WTC11 (cell line): ENCODE results near the gene BCL2L1. TPM values are rescaled to one million over a fixed set of nuclear protein-coding genes. Genes with fewer than 3 reads are reported as not detected.

Experiments used
- ATAC-seq: fragments of 200-7000 bp; cut with Tn5 transposase; 2 replicates; pipeline ENCODE4 v1.10.0; 2021; ENCODE audit warnings: mild to moderate bottlenecking, moderate library complexity
- CTCF ChIA-PET: fragments of 300-600 bp; sonication (Branson Sonifier 250); formaldehyde crosslinking; loops from one replicate; lab custom pipeline; 2021; ENCODE audit warnings: antibody characterized with exemption; lab: Charles Lee
- POLR2A ChIA-PET: fragments of 350-600 bp; sonication (Branson Sonifier 250); formaldehyde crosslinking; loops from one replicate; lab custom pipeline; 2021; ENCODE audit warnings: antibody characterized with exemption; lab: Charles Lee
- DNase-seq: peaks from one replicate; pipeline ENCODE4 v3.0.0; 2021; ENCODE audit warnings: low spot score
- H3K27ac Mint-ChIP-seq: 2 replicates; pipeline ENCODE4 v1.8.0; 2021; ENCODE audit warnings: mixed read lengths
- H3K27me3 Mint-ChIP-seq: 2 replicates; pipeline ENCODE4 v1.8.0; 2021; ENCODE audit warnings: low read depth, mild to moderate bottlenecking, moderate library complexity, mixed read lengths
- H3K36me3 Mint-ChIP-seq: 2 replicates; pipeline ENCODE4 v1.8.0; 2021; ENCODE audit warnings: mixed read lengths
- H3K4me1 Mint-ChIP-seq: 2 replicates; pipeline ENCODE4 v1.8.0; 2022; ENCODE audit warnings: mixed read lengths
- H3K4me3 Mint-ChIP-seq: 2 replicates; pipeline ENCODE4 v1.8.0; 2021; ENCODE audit warnings: mild to moderate bottlenecking, moderate library complexity, mixed read lengths
- H3K9me3 Mint-ChIP-seq: 2 replicates; pipeline ENCODE4 v1.8.0; 2021; ENCODE audit warnings: mixed read lengths
- CBFB ChIP-seq: sonication (generic); formaldehyde crosslinking; IDR thresholded peaks from 2 replicates; pipeline ENCODE4 v1.8.1; 2022; ENCODE audit warnings: mild to moderate bottlenecking, low read depth, missing genetic modification reagents
- CREB1 ChIP-seq: sonication (generic); formaldehyde crosslinking; IDR thresholded peaks from 2 replicates; pipeline ENCODE4 v1.8.0; 2023; ENCODE audit warnings: mild to moderate bottlenecking, missing genetic modification reagents
- EMX1 ChIP-seq: fragments of 250-450 bp; sonication (Bioruptor Pico); IDR thresholded peaks from 2 replicates; pipeline ENCODE4 v1.8.0; 2021; ENCODE audit warnings: mild to moderate bottlenecking
- GTF2I ChIP-seq: fragments of 250-450 bp; sonication (Bioruptor Pico); conservative IDR thresholded peaks from 2 replicates; pipeline ENCODE4 v1.4.0; 2021; ENCODE audit warnings: mild to moderate bottlenecking
- IRF2 ChIP-seq: sonication (generic); formaldehyde crosslinking; IDR thresholded peaks from 2 replicates; pipeline ENCODE4 v1.8.0; 2022; ENCODE audit warnings: low read depth, missing genetic modification reagents, borderline replicate concordance
- JAZF1 ChIP-seq: fragments of 250-450 bp; sonication (Bioruptor Pico); IDR thresholded peaks from 2 replicates; pipeline ENCODE4 v1.9.0; 2021; ENCODE audit warnings: moderate library complexity, mild to moderate bottlenecking, inconsistent platforms
- MXD4 ChIP-seq: fragments of 250-450 bp; sonication (Bioruptor Pico); IDR thresholded peaks from 2 replicates; pipeline ENCODE4 v1.8.0; 2021; ENCODE audit warnings: mild to moderate bottlenecking, moderate library complexity, borderline replicate concordance
- NFYB ChIP-seq: sonication (generic); formaldehyde crosslinking; conservative IDR thresholded peaks from 2 replicates; pipeline ENCODE4 v1.8.0; 2022; ENCODE audit warnings: low read depth, missing genetic modification reagents
- NR3C1 ChIP-seq: sonication (generic); formaldehyde crosslinking; conservative IDR thresholded peaks from 2 replicates; pipeline ENCODE4 v1.8.1; 2023; ENCODE audit warnings: low read depth, mild to moderate bottlenecking, missing genetic modification reagents
- PRRX2 ChIP-seq: fragments of 250-450 bp; sonication (Bioruptor Pico); IDR thresholded peaks from 2 replicates; pipeline ENCODE4 v1.8.0; 2021; ENCODE audit warnings: mild to moderate bottlenecking
- RORB ChIP-seq: fragments of 250-450 bp; sonication (Bioruptor Pico); IDR thresholded peaks from 2 replicates; pipeline ENCODE4 v1.9.0; 2021; ENCODE audit warnings: mild to moderate bottlenecking
- TP53 ChIP-seq: sonication (generic); formaldehyde crosslinking; IDR thresholded peaks from 2 replicates; pipeline ENCODE4 v1.8.1; 2023; ENCODE audit warnings: mild to moderate bottlenecking, missing genetic modification reagents
- ZNF263 ChIP-seq: sonication (generic); formaldehyde crosslinking; IDR thresholded peaks from 2 replicates; pipeline ENCODE4 v1.8.1; 2022; ENCODE audit warnings: low read depth, mild to moderate bottlenecking, moderate library complexity, missing genetic modification reagents
- ZNF416 ChIP-seq: fragments of 250-450 bp; sonication (Bioruptor Pico); IDR thresholded peaks from 2 replicates; pipeline ENCODE4 v1.9.0; 2021; ENCODE audit warnings: mild to moderate bottlenecking, inconsistent platforms
- total RNA-seq: library from RNA; stranded (reverse); gene quantifications from 3 replicates; pipeline ENCODE4 v1.2.3, GENCODE V29; 2021
- TF ChIP-seq, protein P1 (sequence below): sonication (generic); formaldehyde crosslinking; IDR thresholded peaks from 2 replicates; pipeline ENCODE4 v1.8.1; 2023; ENCODE audit warnings: mild to moderate bottlenecking, missing genetic modification reagents, borderline replicate concordance
- TF ChIP-seq, protein P2 (sequence below): sonication (generic); formaldehyde crosslinking; IDR thresholded peaks from 2 replicates; pipeline ENCODE4 v1.8.0; 2022; ENCODE audit warnings: mild to moderate bottlenecking, missing genetic modification reagents
- TF ChIP-seq, protein P3 (sequence below): sonication (generic); formaldehyde crosslinking; IDR thresholded peaks from 2 replicates; pipeline ENCODE4 v1.8.1; 2023; ENCODE audit warnings: mild to moderate bottlenecking, moderate library complexity, missing genetic modification reagents
- TF ChIP-seq, protein P4 (sequence below): sonication (generic); formaldehyde crosslinking; IDR thresholded peaks from 2 replicates; pipeline ENCODE4 v1.8.0; 2023; ENCODE audit warnings: mild to moderate bottlenecking, missing genetic modification reagents
- TF ChIP-seq, protein P5 (sequence below): sonication (generic); formaldehyde crosslinking; IDR thresholded peaks from 2 replicates; pipeline ENCODE4 v1.8.1; 2022; ENCODE audit warnings: low read depth, mild to moderate bottlenecking, moderate library complexity, missing genetic modification reagents, borderline replicate concordance
- TF ChIP-seq, protein P6 (sequence below): sonication (generic); formaldehyde crosslinking; IDR thresholded peaks from 2 replicates; pipeline ENCODE4 v1.8.1; 2023; ENCODE audit warnings: mild to moderate bottlenecking, missing genetic modification reagents

The BCL2L1 gene
- total RNA-seq, 1 experiment from 2014 or later: 62.0 TPM

DNA sequence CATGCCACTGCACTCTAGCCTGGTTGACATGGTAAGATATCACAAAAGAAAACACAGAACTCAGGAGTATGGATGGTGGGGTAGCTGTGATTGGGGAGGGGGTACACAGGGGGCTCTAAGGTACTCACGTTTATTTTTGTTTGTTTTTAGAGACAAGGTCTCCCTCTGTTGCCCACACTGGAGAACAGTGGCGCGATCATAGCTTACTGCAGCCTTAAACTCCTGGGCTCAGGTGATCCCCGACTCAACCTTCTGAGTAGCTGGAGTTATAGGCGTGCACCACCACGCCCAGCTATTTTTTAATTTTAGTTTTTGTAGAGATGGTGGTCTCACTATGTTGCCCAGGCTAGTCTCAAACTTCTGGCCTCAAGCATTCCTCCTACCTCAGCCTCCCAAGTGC, 29.3 kb downstream of the BCL2L1 start:
- POLR2A ChIA-PET: interaction anchor here (0.6 to 1.1 kb wide), 4 partner anchors 15 to 95 kb away, joined by 3 to 6 read pairs (median 4); no protein-coding TSS in a partner anchor
- DNase-seq (no peak), ATAC-seq (no peak)
- Mint-ChIP-seq H3K9me3 (no peaks in the 10 kb centered on the region), H3K4me1 (peaks cover 45% of the 10 kb centered on the region), H3K27ac (no peak overlapping the region), H3K36me3 (peaks cover 14% of the 10 kb centered on the region; the same call in 1 of the 2 replicates), H3K27me3 (no peaks in the 10 kb centered on the region), H3K4me3 (no peak overlapping the region)
- CTCF ChIA-PET: interaction anchor here (0.6 to 6.4 kb wide), 9 partner anchors 9 to 131 kb away, joined by 3 to 61 read pairs (median 6); partner anchors contain the start of gene BCL2L1
- no peak for TF ChIP-seq CBFB
- TF ChIP-seq CREB1: no peak
- TF ChIP-seq MXD4 (CRISPR knock-in tag): no peak
- no peak for TF ChIP-seq PRRX2
- no peak for TF ChIP-seq NFYB (CRISPR knock-in tag)
- TF ChIP-seq, protein P1, sequence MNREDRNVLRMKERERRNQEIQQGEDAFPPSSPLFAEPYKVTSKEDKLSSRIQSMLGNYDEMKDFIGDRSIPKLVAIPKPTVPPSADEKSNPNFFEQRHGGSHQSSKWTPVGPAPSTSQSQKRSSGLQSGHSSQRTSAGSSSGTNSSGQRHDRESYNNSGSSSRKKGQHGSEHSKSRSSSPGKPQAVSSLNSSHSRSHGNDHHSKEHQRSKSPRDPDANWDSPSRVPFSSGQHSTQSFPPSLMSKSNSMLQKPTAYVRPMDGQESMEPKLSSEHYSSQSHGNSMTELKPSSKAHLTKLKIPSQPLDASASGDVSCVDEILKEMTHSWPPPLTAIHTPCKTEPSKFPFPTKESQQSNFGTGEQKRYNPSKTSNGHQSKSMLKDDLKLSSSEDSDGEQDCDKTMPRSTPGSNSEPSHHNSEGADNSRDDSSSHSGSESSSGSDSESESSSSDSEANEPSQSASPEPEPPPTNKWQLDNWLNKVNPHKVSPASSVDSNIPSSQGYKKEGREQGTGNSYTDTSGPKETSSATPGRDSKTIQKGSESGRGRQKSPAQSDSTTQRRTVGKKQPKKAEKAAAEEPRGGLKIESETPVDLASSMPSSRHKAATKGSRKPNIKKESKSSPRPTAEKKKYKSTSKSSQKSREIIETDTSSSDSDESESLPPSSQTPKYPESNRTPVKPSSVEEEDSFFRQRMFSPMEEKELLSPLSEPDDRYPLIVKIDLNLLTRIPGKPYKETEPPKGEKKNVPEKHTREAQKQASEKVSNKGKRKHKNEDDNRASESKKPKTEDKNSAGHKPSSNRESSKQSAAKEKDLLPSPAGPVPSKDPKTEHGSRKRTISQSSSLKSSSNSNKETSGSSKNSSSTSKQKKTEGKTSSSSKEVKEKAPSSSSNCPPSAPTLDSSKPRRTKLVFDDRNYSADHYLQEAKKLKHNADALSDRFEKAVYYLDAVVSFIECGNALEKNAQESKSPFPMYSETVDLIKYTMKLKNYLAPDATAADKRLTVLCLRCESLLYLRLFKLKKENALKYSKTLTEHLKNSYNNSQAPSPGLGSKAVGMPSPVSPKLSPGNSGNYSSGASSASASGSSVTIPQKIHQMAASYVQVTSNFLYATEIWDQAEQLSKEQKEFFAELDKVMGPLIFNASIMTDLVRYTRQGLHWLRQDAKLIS: no peak
- TF ChIP-seq, protein P2, sequence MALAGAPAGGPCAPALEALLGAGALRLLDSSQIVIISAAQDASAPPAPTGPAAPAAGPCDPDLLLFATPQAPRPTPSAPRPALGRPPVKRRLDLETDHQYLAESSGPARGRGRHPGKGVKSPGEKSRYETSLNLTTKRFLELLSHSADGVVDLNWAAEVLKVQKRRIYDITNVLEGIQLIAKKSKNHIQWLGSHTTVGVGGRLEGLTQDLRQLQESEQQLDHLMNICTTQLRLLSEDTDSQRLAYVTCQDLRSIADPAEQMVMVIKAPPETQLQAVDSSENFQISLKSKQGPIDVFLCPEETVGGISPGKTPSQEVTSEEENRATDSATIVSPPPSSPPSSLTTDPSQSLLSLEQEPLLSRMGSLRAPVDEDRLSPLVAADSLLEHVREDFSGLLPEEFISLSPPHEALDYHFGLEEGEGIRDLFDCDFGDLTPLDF (CRISPR knock-in tag): no peak
- TF ChIP-seq EMX1 (CRISPR knock-in tag): no peak
- TF ChIP-seq, protein P3, sequence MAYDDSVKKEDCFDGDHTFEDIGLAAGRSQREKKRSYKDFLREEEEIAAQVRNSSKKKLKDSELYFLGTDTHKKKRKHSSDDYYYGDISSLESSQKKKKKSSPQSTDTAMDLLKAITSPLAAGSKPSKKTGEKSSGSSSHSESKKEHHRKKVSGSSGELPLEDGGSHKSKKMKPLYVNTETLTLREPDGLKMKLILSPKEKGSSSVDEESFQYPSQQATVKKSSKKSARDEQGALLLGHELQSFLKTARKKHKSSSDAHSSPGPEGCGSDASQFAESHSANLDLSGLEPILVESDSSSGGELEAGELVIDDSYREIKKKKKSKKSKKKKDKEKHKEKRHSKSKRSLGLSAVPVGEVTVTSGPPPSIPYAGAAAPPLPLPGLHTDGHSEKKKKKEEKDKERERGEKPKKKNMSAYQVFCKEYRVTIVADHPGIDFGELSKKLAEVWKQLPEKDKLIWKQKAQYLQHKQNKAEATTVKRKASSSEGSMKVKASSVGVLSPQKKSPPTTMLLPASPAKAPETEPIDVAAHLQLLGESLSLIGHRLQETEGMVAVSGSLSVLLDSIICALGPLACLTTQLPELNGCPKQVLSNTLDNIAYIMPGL (CRISPR knock-in tag): no peak

DNA sequence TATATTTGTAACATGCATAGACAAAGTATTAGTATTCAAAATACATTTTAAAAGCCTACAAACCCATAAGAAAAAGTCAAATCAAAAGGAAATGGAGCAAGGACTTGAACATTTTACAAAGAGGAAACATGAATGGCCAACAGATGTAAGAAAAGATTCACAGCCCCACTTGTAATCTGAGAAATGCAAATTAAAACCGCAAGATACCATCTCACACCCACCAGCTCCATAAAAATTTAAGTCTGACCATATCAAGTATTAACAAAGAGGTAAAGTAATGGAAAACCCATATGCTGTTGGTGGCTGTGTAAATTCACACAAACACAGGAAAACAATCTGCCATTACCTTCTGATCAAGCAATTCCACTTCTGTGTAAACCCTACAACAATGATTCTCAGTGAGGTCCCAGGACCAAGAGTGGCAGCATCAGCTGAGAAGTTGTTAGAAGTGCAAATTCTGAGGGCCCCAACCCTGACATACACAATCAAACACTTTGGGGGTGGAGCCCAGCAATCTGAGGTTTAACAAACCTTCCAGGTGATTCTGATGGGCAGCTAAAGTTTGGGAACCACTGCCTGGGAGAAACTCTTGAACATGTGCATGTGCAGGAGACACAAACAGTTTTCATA, 30.9 kb downstream of the BCL2L1 start:
- H3K27me3 Mint-ChIP-seq: no peaks in the 10 kb centered on the region
- H3K9me3 Mint-ChIP-seq: no peaks in the 10 kb centered on the region
- DNase-seq: no peak
- ATAC-seq: no peak
- H3K36me3 Mint-ChIP-seq: peaks cover 15% of the 10 kb centered on the region; the same call in 1 of the 2 replicates
- CTCF ChIA-PET: interaction anchor here (0.7 to 6.4 kb wide), 6 partner anchors 16 to 134 kb away, joined by 3 to 61 read pairs (median 5); partner anchors contain the start of gene BCL2L1
- peak overlapping the region; percentile 75 for H3K27ac Mint-ChIP-seq
- H3K4me1 Mint-ChIP-seq: peaks cover 45% of the 10 kb centered on the region
- POLR2A ChIA-PET: no interaction called here
- H3K4me3 Mint-ChIP-seq: no peak overlapping the region
- TF ChIP-seq ZNF416 (CRISPR knock-in tag): no peak
- no peak for TF ChIP-seq RORB (CRISPR knock-in tag)
- TF ChIP-seq, protein P4, sequence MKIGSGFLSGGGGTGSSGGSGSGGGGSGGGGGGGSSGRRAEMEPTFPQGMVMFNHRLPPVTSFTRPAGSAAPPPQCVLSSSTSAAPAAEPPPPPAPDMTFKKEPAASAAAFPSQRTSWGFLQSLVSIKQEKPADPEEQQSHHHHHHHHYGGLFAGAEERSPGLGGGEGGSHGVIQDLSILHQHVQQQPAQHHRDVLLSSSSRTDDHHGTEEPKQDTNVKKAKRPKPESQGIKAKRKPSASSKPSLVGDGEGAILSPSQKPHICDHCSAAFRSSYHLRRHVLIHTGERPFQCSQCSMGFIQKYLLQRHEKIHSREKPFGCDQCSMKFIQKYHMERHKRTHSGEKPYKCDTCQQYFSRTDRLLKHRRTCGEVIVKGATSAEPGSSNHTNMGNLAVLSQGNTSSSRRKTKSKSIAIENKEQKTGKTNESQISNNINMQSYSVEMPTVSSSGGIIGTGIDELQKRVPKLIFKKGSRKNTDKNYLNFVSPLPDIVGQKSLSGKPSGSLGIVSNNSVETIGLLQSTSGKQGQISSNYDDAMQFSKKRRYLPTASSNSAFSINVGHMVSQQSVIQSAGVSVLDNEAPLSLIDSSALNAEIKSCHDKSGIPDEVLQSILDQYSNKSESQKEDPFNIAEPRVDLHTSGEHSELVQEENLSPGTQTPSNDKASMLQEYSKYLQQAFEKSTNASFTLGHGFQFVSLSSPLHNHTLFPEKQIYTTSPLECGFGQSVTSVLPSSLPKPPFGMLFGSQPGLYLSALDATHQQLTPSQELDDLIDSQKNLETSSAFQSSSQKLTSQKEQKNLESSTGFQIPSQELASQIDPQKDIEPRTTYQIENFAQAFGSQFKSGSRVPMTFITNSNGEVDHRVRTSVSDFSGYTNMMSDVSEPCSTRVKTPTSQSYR (CRISPR knock-in tag): no peak
- TF ChIP-seq, protein P5, sequence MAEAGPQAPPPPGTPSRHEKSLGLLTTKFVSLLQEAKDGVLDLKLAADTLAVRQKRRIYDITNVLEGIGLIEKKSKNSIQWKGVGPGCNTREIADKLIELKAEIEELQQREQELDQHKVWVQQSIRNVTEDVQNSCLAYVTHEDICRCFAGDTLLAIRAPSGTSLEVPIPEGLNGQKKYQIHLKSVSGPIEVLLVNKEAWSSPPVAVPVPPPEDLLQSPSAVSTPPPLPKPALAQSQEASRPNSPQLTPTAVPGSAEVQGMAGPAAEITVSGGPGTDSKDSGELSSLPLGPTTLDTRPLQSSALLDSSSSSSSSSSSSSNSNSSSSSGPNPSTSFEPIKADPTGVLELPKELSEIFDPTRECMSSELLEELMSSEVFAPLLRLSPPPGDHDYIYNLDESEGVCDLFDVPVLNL (CRISPR knock-in tag): no peak
- TF ChIP-seq GTF2I: no peak
- TF ChIP-seq ZNF263 (CRISPR knock-in tag): no peak
- TF ChIP-seq, protein P2 (CRISPR knock-in tag): no peak
- TF ChIP-seq IRF2: no peak
- no peak for TF ChIP-seq JAZF1 (CRISPR knock-in tag)
- TF ChIP-seq NR3C1 (CRISPR knock-in tag): no peak
- TF ChIP-seq, protein P6, sequence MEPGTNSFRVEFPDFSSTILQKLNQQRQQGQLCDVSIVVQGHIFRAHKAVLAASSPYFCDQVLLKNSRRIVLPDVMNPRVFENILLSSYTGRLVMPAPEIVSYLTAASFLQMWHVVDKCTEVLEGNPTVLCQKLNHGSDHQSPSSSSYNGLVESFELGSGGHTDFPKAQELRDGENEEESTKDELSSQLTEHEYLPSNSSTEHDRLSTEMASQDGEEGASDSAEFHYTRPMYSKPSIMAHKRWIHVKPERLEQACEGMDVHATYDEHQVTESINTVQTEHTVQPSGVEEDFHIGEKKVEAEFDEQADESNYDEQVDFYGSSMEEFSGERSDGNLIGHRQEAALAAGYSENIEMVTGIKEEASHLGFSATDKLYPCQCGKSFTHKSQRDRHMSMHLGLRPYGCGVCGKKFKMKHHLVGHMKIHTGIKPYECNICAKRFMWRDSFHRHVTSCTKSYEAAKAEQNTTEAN (CRISPR knock-in tag): no peak
- no peak for TF ChIP-seq TP53 (CRISPR knock-in tag)
